H9 (cell line): ENCODE measurements around the gene PHF24. TPM values are rescaled to one million over a fixed set of nuclear protein-coding genes. Genes with fewer than 3 reads are reported as not detected.

Experiments used
- DNase-seq: peaks from one replicate; pipeline ENCODE4 v3.0.0-alpha.2; 2017
- H2AFZ ChIP-seq: one replicate; pipeline ENCODE4 v1.6.1; 2013; ENCODE audit warnings: mild to moderate bottlenecking, low read length, control low read depth, moderate library complexity
- H2AK5ac ChIP-seq: 2 replicates; pipeline ENCODE4 v1.6.1; 2013; ENCODE audit warnings: low read length, control low read depth, mixed read lengths; ENCODE audit not compliant: insufficient read length
- H2BK120ac ChIP-seq: one replicate; pipeline ENCODE4 v1.6.1; 2013; ENCODE audit warnings: low read depth, mild to moderate bottlenecking, low read length, control low read depth, inconsistent platforms; ENCODE audit not compliant: poor library complexity, severe bottlenecking
- H2BK12ac ChIP-seq: 2 replicates; pipeline ENCODE4 v1.6.1; 2013; ENCODE audit warnings: low read length, control low read depth, mixed read lengths, low read depth; ENCODE audit not compliant: insufficient read length
- H2BK15ac ChIP-seq: 2 replicates; pipeline ENCODE4 v1.6.1; 2013; ENCODE audit warnings: low read depth, low read length, control low read depth
- H2BK20ac ChIP-seq: one replicate; pipeline ENCODE4 v1.6.1; 2013; ENCODE audit warnings: low read depth, mild to moderate bottlenecking, low read length, control low read depth, inconsistent platforms; ENCODE audit not compliant: poor library complexity, severe bottlenecking
- H2BK5ac ChIP-seq: 2 replicates; pipeline ENCODE4 v1.6.1; 2013; ENCODE audit warnings: low read length, control low read depth, mixed read lengths; ENCODE audit not compliant: insufficient read length
- H3K14ac ChIP-seq: 2 replicates; pipeline ENCODE4 v1.6.1; 2013; ENCODE audit warnings: low read length, control low read depth; ENCODE audit not compliant: insufficient read depth
- H3K18ac ChIP-seq: 2 replicates; pipeline ENCODE4 v1.6.1; 2013; ENCODE audit warnings: low read depth, mild to moderate bottlenecking, mixed read lengths, low read length, control low read depth; ENCODE audit not compliant: insufficient read length
- H3K23ac ChIP-seq: 2 replicates; pipeline ENCODE4 v1.6.1; 2013; ENCODE audit warnings: low read length, control low read depth, mixed read lengths, low read depth; ENCODE audit not compliant: insufficient read length
- H3K23me2 ChIP-seq: 2 replicates; pipeline ENCODE4 v1.6.1; 2013; ENCODE audit warnings: low read depth, mild to moderate bottlenecking, mixed read lengths, low read length, control low read depth; ENCODE audit not compliant: insufficient read length, poor library complexity, severe bottlenecking
- H3K27ac ChIP-seq: 2 replicates; pipeline ENCODE4 v1.5.1; 2013; ENCODE audit warnings: low read length, control low read depth, mixed read lengths, low read depth; ENCODE audit not compliant: insufficient read length
- H3K27me3 ChIP-seq: 2 replicates; pipeline ENCODE4 v1.6.1; 2013; ENCODE audit warnings: low read length, control low read depth, inconsistent platforms; ENCODE audit not compliant: insufficient read depth
- H3K4ac ChIP-seq: 2 replicates; pipeline ENCODE4 v1.6.1; 2013; ENCODE audit warnings: low read depth, mild to moderate bottlenecking, control low read depth, inconsistent platforms, low read length, moderate library complexity
- H3K4me1 ChIP-seq: 2 replicates; pipeline ENCODE4 v1.6.1; 2013; ENCODE audit warnings: low read length, control low read depth, inconsistent platforms; ENCODE audit not compliant: insufficient read depth
- H3K4me2 ChIP-seq: 2 replicates; pipeline ENCODE4 v1.6.1; 2013; ENCODE audit warnings: low read length, control low read depth, mixed read lengths; ENCODE audit not compliant: insufficient read length, insufficient read depth
- H3K56ac ChIP-seq: 2 replicates; pipeline ENCODE4 v1.6.1; 2013; ENCODE audit warnings: low read depth, mild to moderate bottlenecking, mixed read lengths, low read length, control low read depth; ENCODE audit not compliant: insufficient read length
- H3K79me1 ChIP-seq: 2 replicates; pipeline ENCODE4 v1.6.1; 2013; ENCODE audit warnings: low read depth, mild to moderate bottlenecking, moderate library complexity, low read length, control low read depth, inconsistent platforms; ENCODE audit not compliant: insufficient read depth, poor library complexity, severe bottlenecking
- H3K79me2 ChIP-seq: 2 replicates; pipeline ENCODE4 v1.6.1; 2013; ENCODE audit warnings: low read length, control low read depth, inconsistent platforms; ENCODE audit not compliant: insufficient read depth
- H3K9ac ChIP-seq: 2 replicates; pipeline ENCODE4 v1.6.1; 2013; ENCODE audit warnings: low read length, control low read depth, mixed read lengths; ENCODE audit not compliant: insufficient read length; ENCODE audit errors: extremely low read depth
- H3K9me3 ChIP-seq: one replicate; pipeline ENCODE4 v1.6.1; 2013; ENCODE audit warnings: low read depth, low read length, inconsistent platforms; ENCODE audit not compliant: control insufficient read depth
- H3T11ph ChIP-seq: one replicate; pipeline ENCODE4 v1.6.1; 2013; ENCODE audit warnings: mild to moderate bottlenecking, low read length, control low read depth, inconsistent platforms
- H4K20me1 ChIP-seq: one replicate; pipeline ENCODE4 v1.6.1; 2013; ENCODE audit not compliant: control insufficient read depth, insufficient read length, insufficient read depth
- H4K5ac ChIP-seq: 2 replicates; pipeline ENCODE4 v1.6.1; 2013; ENCODE audit warnings: low read depth, mild to moderate bottlenecking, mixed read lengths, low read length, control low read depth; ENCODE audit not compliant: insufficient read length
- H4K8ac ChIP-seq: replicated peaks from 2 replicates; pipeline ENCODE4 v1.6.1; 2013; ENCODE audit warnings: low read length, control low read depth, mixed read lengths, low read depth; ENCODE audit not compliant: insufficient read length
- H4K91ac ChIP-seq: 2 replicates; pipeline ENCODE4 v1.6.1; 2013; ENCODE audit warnings: low read depth, mild to moderate bottlenecking, moderate library complexity, mixed read lengths, low read length, control low read depth; ENCODE audit not compliant: insufficient read length
- H3K27ac Mint-ChIP-seq, 3 experiments: 2 replicates in 2 of 3; 3 replicates in 1 of 3; pipeline ENCODE4 v1.8.0; 2020 to 2021; ENCODE audit warnings: mixed read lengths in 3 of 3, mild to moderate bottlenecking in 1 of 3, moderate library complexity in 1 of 3
- H3K27me3 Mint-ChIP-seq: 2 replicates; pipeline ENCODE4 v1.8.0; 2021; ENCODE audit warnings: low read depth, mild to moderate bottlenecking, moderate library complexity, mixed read lengths
- H3K36me3 Mint-ChIP-seq, 3 experiments: 2 replicates in 2 of 3; 3 replicates in 1 of 3; pipeline ENCODE4 v1.8.0; 2020 to 2021; ENCODE audit warnings: low read depth in 3 of 3, mixed read lengths in 3 of 3; ENCODE audit not compliant: insufficient read depth in 1 of 3
- H3K4me1 Mint-ChIP-seq, 2 experiments: 2 replicates each; pipeline ENCODE4 v1.8.0; 2020; ENCODE audit warnings: mixed read lengths in 2 of 2
- H3K4me3 Mint-ChIP-seq, 2 experiments: 2 replicates in 1 of 2; 3 replicates in 1 of 2; pipeline ENCODE4 v1.8.0; 2020 to 2021; ENCODE audit warnings: mild to moderate bottlenecking in 2 of 2, mixed read lengths in 2 of 2, moderate library complexity in 1 of 2
- H3K9me3 Mint-ChIP-seq, 2 experiments: 2 replicates in 1 of 2; 3 replicates in 1 of 2; pipeline ENCODE4 v1.8.0; 2020; ENCODE audit warnings: mild to moderate bottlenecking in 2 of 2, mixed read lengths in 2 of 2, moderate library complexity in 1 of 2
- WGBS: extraction: QIAGEN DNeasy Blood & Tissue Kit; methylation state at CpG from one replicate; pipeline ENCODE4 v1.1.7; 2013; ENCODE audit warnings: missing lambda C conversion rate, low lambda C conversion rate, mixed read lengths; ENCODE audit not compliant: insufficient read length; ENCODE audit errors: extremely low coverage; 5-methylcytosine and 5-hydroxymethylcytosine counted together
- total RNA-seq: library from RNA; stranded (reverse); gene quantifications from 2 replicates; pipeline ENCODE4 v1.2.1, GENCODE V29; 2021
- TF ChIP-seq, protein P1 (sequence below): fragments of 200-600 bp; sonication (generic); conservative IDR thresholded peaks from 3 replicates; pipeline ENCODE4 v1.8.0; 2021; ENCODE audit warnings: antibody characterized with exemption, mild to moderate bottlenecking

PHF24 gene
- total RNA-seq, 1 experiment from 2014 or later, result 0.24 TPM

- no peak overlapping the region for H2BK5ac ChIP-seq
- no peak overlapping the region for H3K9ac ChIP-seq
- Mint-ChIP-seq H3K9me3 (peaks cover 26 to 32% of the 10 kb centered on the region in 2 experiments), H3K4me1 (peaks cover 36 to 37% of the 10 kb centered on the region in 2 experiments), H3K27me3 (no peaks in the 10 kb centered on the region), H3K4me3 (no peak overlapping the region), H3K36me3 (peaks cover 17 to 39% (median 34%) of the 10 kb centered on the region in 3 experiments), H3K27ac (no peak overlapping the region)
- WGBS, result no CpG with 5 or more reads among the region's 4 CpGs
- H3K27ac ChIP-seq, result no peak overlapping the region
- no peak overlapping the region for H2BK15ac ChIP-seq
- H3K14ac ChIP-seq, result no peak overlapping the region
- no peak overlapping the region for H3K56ac ChIP-seq
- no peak overlapping the region for H4K8ac ChIP-seq
- no peak overlapping the region for H4K91ac ChIP-seq
- H2AK5ac ChIP-seq, result no peak overlapping the region
- no peak overlapping the region for H3K18ac ChIP-seq
- no peak overlapping the region for H2BK120ac ChIP-seq
- no peaks in the 10 kb centered on the region; the same call in 1 of the 2 replicates for H3K4me1 ChIP-seq
- H3K4ac ChIP-seq, result no peak overlapping the region
- no peaks in the 10 kb centered on the region for H3K79me1 ChIP-seq
- H2AFZ ChIP-seq, result no peak overlapping the region
- no peak for DNase-seq
- H3K9me3 ChIP-seq, result peaks cover 20% of the 10 kb centered on the region
- H4K20me1 ChIP-seq, result no peaks in the 10 kb centered on the region
- H2BK12ac ChIP-seq, result no peak overlapping the region
- no peak overlapping the region for H2BK20ac ChIP-seq
- no peaks in the 10 kb centered on the region for H3K27me3 ChIP-seq
- H4K5ac ChIP-seq, result no peak overlapping the region
- TF ChIP-seq, protein P1, sequence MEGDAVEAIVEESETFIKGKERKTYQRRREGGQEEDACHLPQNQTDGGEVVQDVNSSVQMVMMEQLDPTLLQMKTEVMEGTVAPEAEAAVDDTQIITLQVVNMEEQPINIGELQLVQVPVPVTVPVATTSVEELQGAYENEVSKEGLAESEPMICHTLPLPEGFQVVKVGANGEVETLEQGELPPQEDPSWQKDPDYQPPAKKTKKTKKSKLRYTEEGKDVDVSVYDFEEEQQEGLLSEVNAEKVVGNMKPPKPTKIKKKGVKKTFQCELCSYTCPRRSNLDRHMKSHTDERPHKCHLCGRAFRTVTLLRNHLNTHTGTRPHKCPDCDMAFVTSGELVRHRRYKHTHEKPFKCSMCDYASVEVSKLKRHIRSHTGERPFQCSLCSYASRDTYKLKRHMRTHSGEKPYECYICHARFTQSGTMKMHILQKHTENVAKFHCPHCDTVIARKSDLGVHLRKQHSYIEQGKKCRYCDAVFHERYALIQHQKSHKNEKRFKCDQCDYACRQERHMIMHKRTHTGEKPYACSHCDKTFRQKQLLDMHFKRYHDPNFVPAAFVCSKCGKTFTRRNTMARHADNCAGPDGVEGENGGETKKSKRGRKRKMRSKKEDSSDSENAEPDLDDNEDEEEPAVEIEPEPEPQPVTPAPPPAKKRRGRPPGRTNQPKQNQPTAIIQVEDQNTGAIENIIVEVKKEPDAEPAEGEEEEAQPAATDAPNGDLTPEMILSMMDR, result no peak
- H3K4me2 ChIP-seq, result no peak overlapping the region
- H3K23ac ChIP-seq, result no peak overlapping the region
- H3T11ph ChIP-seq, result no peak overlapping the region
- H3K79me2 ChIP-seq, result no peaks in the 10 kb centered on the region
- H3K23me2 ChIP-seq, result no peaks in the 10 kb centered on the region
These were observed 71.2 kb downstream of the PHF24 start for GRCh38 chr9:35029241-35029640.
